ENCODE data around the gene CHRM2.
"Not testable (repeated sequence)": the region's sequence is repeated elsewhere in the genome, so short reads cannot be mapped to it uniquely, and the experiment has no call there.

CHRM2 gene

GRCh38 chr7:136868496-136869000 is at the start of gene CHRM2:
Gene CHRM2 (plus strand): TSS chr7:136868652. CDS start chr7:137014866, 146,214 bp downstream.
- no peaks in the 10 kb centered on the region for H3K27me3 ChIP-seq (ENCODE audit: control insufficient read depth in 1 of 2, insufficient read depth in 2 of 2, low read length in 2 of 2)
- H3K9me3 ChIP-seq (ENCODE audit: control insufficient read depth in 2 of 2, low read length in 2 of 2), result no peaks in the 10 kb centered on the region
- H3K9ac ChIP-seq (ENCODE audit: low read length in 2 of 2), result peak within 1 kb of the TSS; percentile 78 to 84
- H3K4me3 ChIP-seq (ENCODE audit: low read length in 2 of 2), result peak within 1 kb of the TSS; percentile 87 to 94
- peak within 1 kb of the TSS; percentile 79 for H3K27ac ChIP-seq (ENCODE audit: low read length)
- H3K4me1 ChIP-seq (ENCODE audit: control insufficient read depth, insufficient read depth, low read length), result peaks cover 20% of the 10 kb centered on the region
- no peaks in the 10 kb centered on the region for H3K36me3 ChIP-seq (ENCODE audit: control insufficient read depth in 2 of 2, insufficient read depth in 2 of 2, low read length in 2 of 2)

DNA sequence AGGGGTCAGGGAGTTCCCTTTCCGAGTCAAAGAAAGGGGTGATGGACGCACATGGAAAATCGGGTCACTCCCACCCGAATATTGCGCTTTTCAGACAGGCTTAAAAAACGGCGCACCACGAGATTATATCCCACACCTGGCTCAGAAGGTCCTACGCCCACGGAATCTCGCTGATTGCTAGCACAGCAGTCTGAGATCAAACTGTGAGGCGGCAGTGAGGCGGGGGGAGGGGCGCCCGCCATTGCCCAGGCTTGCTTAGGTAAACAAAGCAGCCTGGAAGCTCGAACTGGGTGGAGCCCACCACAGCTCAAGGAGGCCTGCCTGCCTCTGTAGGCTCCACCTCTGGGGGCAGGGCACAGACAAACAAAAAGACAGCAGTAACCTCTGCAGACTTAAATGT is 37.1 kb upstream of the CHRM2 start:
- not testable (repeated sequence) for H3K4me1 ChIP-seq (ENCODE audit: control insufficient read depth, insufficient read depth, low read length); H3K36me3 ChIP-seq (ENCODE audit: control insufficient read depth in 2 of 2, insufficient read depth in 2 of 2, low read length in 2 of 2); H3K9ac ChIP-seq (ENCODE audit: low read length in 2 of 2); H3K27me3 ChIP-seq (ENCODE audit: control insufficient read depth in 1 of 2, insufficient read depth in 2 of 2, low read length in 2 of 2); H3K9me3 ChIP-seq (ENCODE audit: control insufficient read depth in 2 of 2, low read length in 2 of 2); H3K4me3 ChIP-seq (ENCODE audit: low read length in 2 of 2); H3K27ac ChIP-seq (ENCODE audit: low read length)

- no peak overlapping the region for H3K27ac ChIP-seq (ENCODE audit: low read length)
- no peaks in the 10 kb centered on the region for H3K36me3 ChIP-seq (ENCODE audit: control insufficient read depth in 2 of 2, insufficient read depth in 2 of 2, low read length in 2 of 2)
- no peak overlapping the region for H3K9ac ChIP-seq (ENCODE audit: low read length in 2 of 2)
- no peaks in the 10 kb centered on the region for H3K27me3 ChIP-seq (ENCODE audit: control insufficient read depth in 1 of 2, insufficient read depth in 2 of 2, low read length in 2 of 2)
- H3K9me3 ChIP-seq (ENCODE audit: control insufficient read depth in 2 of 2, low read length in 2 of 2), result no peaks in the 10 kb centered on the region
- no peak overlapping the region for H3K4me3 ChIP-seq (ENCODE audit: low read length in 2 of 2)
- H3K4me1 ChIP-seq (ENCODE audit: control insufficient read depth, insufficient read depth, low read length), result no peaks in the 10 kb centered on the region
Measured at GRCh38 chr7:136845899-136846465, 22.5 kb upstream of the CHRM2 start.

DNA sequence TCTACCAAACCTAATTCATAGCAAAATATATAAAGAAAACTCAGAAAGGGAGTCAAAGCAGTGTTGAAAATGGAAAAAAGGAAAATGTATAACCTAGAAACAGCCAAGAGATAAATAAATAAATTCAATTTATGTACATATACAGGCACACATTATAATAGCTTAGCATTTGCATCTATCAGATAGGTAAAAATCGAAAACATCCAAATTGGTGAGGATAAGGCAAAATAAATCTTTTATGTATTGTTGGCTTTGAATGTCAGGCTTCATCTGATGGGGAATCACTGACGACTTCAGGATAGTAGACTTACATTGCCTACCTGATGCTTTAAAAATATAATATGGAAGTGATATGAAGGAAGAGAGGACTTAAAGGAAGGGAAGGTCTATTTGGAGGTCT is 20.6 kb upstream of the CHRM2 start:
- H3K27me3 ChIP-seq (ENCODE audit: control insufficient read depth in 1 of 2, insufficient read depth in 2 of 2, low read length in 2 of 2), result no peaks in the 10 kb centered on the region
- no peaks in the 10 kb centered on the region for H3K36me3 ChIP-seq (ENCODE audit: control insufficient read depth in 2 of 2, insufficient read depth in 2 of 2, low read length in 2 of 2)
- H3K4me1 ChIP-seq (ENCODE audit: control insufficient read depth, insufficient read depth, low read length), result no peaks in the 10 kb centered on the region
- H3K9me3 ChIP-seq (ENCODE audit: control insufficient read depth in 2 of 2, low read length in 2 of 2), result no peaks in the 10 kb centered on the region
- H3K4me3 ChIP-seq (ENCODE audit: low read length in 2 of 2), result no peak overlapping the region
- H3K27ac ChIP-seq (ENCODE audit: low read length), result no peak overlapping the region
- H3K9ac ChIP-seq (ENCODE audit: low read length in 2 of 2), result no peak overlapping the region

GRCh38 chr7:136853654-136854053 is 14.8 kb upstream of the CHRM2 start:
- Histone ChIP-seq H3K9me3 (ENCODE audit: control insufficient read depth in 2 of 2, low read length in 2 of 2) (no peaks in the 10 kb centered on the region), H3K4me3 (ENCODE audit: low read length in 2 of 2) (no peak overlapping the region), H3K36me3 (ENCODE audit: control insufficient read depth in 2 of 2, insufficient read depth in 2 of 2, low read length in 2 of 2) (no peaks in the 10 kb centered on the region), H3K4me1 (ENCODE audit: control insufficient read depth, insufficient read depth, low read length) (no peaks in the 10 kb centered on the region), H3K9ac (ENCODE audit: low read length in 2 of 2) (no peak overlapping the region), H3K27ac (ENCODE audit: low read length) (no peak overlapping the region), H3K27me3 (ENCODE audit: control insufficient read depth in 1 of 2, insufficient read depth in 2 of 2, low read length in 2 of 2) (no peaks in the 10 kb centered on the region)

- H3K4me1 ChIP-seq (ENCODE audit: control insufficient read depth, insufficient read depth, low read length), result no peaks in the 10 kb centered on the region
- H3K27me3 ChIP-seq (ENCODE audit: control insufficient read depth in 1 of 2, insufficient read depth in 2 of 2, low read length in 2 of 2), result no peaks in the 10 kb centered on the region
- no peak overlapping the region for H3K9ac ChIP-seq (ENCODE audit: low read length in 2 of 2)
- H3K27ac ChIP-seq (ENCODE audit: low read length), result no peak overlapping the region
- H3K4me3 ChIP-seq (ENCODE audit: low read length in 2 of 2), result no peak overlapping the region
- no peaks in the 10 kb centered on the region for H3K36me3 ChIP-seq (ENCODE audit: control insufficient read depth in 2 of 2, insufficient read depth in 2 of 2, low read length in 2 of 2)
- H3K9me3 ChIP-seq (ENCODE audit: control insufficient read depth in 2 of 2, low read length in 2 of 2), result no peaks in the 10 kb centered on the region
Measured at GRCh38 chr7:136857573-136857972, 10.9 kb upstream of the CHRM2 start.

DNA sequence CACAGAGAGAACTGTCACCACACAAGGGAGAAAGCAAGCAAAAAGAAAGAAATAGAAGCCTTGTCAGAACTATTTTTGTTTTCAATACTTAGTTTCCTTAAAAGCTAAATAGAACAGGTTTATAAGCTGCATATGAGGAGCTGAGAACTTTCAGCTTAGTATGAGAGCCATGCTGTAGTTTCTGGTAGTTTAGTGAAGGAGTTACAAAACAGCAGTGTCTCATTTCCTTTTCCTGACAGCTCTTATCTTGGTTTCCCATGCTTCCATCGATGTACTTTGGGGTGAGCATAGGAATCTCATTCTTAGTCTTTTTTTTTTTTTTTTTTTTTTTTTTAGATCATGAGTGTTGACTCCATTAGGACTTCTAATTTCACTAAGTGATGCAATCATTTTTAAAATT is 8.6 kb upstream of the CHRM2 start:
- H3K27me3 ChIP-seq (ENCODE audit: control insufficient read depth in 1 of 2, insufficient read depth in 2 of 2, low read length in 2 of 2), result no peaks in the 10 kb centered on the region
- H3K4me1 ChIP-seq (ENCODE audit: control insufficient read depth, insufficient read depth, low read length), result no peaks in the 10 kb centered on the region
- no peak overlapping the region for H3K4me3 ChIP-seq (ENCODE audit: low read length in 2 of 2)
- H3K9ac ChIP-seq (ENCODE audit: low read length in 2 of 2), result no peak overlapping the region
- no peaks in the 10 kb centered on the region for H3K36me3 ChIP-seq (ENCODE audit: control insufficient read depth in 2 of 2, insufficient read depth in 2 of 2, low read length in 2 of 2)
- no peaks in the 10 kb centered on the region for H3K9me3 ChIP-seq (ENCODE audit: control insufficient read depth in 2 of 2, low read length in 2 of 2)
- H3K27ac ChIP-seq (ENCODE audit: low read length), result no peak overlapping the region

DNA sequence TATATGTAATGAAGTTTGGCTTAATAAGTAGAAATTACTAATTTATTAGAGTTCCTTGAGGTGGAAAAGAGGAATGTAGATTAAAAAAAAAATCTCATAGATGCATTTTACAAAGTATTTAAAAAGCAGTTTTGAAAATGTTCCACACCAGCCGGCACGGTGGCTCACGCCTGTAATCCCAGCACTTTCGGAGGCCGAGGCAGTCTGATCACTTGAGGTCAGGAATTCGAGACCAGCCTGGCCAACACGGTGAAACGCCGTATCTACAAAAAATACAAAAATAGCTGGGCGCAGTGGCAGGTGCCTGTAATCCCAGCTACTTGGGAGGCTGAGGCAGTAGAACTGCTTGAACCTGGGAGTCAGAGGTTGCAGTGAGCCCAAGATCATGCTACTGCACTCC is 3.2 kb upstream of the CHRM2 start:
- Histone ChIP-seq H3K4me3 (ENCODE audit: low read length in 2 of 2) (no peak overlapping the region), H3K9me3 (ENCODE audit: control insufficient read depth in 2 of 2, low read length in 2 of 2) (no peaks in the 10 kb centered on the region), H3K9ac (ENCODE audit: low read length in 2 of 2) (no peak overlapping the region), H3K36me3 (ENCODE audit: control insufficient read depth in 2 of 2, insufficient read depth in 2 of 2, low read length in 2 of 2) (no peaks in the 10 kb centered on the region), H3K4me1 (ENCODE audit: control insufficient read depth, insufficient read depth, low read length) (peaks cover 7% of the 10 kb centered on the region), H3K27ac (ENCODE audit: low read length) (no peak overlapping the region), H3K27me3 (ENCODE audit: control insufficient read depth in 1 of 2, insufficient read depth in 2 of 2, low read length in 2 of 2) (no peaks in the 10 kb centered on the region)

DNA sequence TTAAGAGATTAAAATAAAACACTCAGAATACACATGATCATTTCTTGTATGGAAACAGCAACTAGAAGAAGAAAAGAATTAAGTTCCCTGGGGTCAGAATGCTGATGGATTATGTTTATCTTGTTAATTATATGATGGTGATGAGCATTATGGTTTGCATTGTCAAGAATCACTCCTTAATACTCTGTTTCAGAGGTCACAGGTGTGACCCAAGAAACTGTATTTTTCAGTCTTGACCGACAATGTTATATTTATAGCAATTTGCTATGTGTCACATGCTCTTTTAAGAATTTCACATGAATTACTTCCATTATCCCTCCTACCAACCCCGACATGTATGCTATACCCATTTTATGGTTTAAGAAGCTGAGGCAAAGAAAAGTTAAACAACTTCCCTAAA is 2.7 kb upstream of the CHRM2 start:
- H3K27ac ChIP-seq (ENCODE audit: low read length), result no peak overlapping the region
- no peaks in the 10 kb centered on the region for H3K9me3 ChIP-seq (ENCODE audit: control insufficient read depth in 2 of 2, low read length in 2 of 2)
- no peaks in the 10 kb centered on the region for H3K36me3 ChIP-seq (ENCODE audit: control insufficient read depth in 2 of 2, insufficient read depth in 2 of 2, low read length in 2 of 2)
- H3K4me3 ChIP-seq (ENCODE audit: low read length in 2 of 2), result no peak overlapping the region
- no peak overlapping the region for H3K9ac ChIP-seq (ENCODE audit: low read length in 2 of 2)
- peaks cover 11% of the 10 kb centered on the region for H3K4me1 ChIP-seq (ENCODE audit: control insufficient read depth, insufficient read depth, low read length)
- no peaks in the 10 kb centered on the region for H3K27me3 ChIP-seq (ENCODE audit: control insufficient read depth in 1 of 2, insufficient read depth in 2 of 2, low read length in 2 of 2)

DNA sequence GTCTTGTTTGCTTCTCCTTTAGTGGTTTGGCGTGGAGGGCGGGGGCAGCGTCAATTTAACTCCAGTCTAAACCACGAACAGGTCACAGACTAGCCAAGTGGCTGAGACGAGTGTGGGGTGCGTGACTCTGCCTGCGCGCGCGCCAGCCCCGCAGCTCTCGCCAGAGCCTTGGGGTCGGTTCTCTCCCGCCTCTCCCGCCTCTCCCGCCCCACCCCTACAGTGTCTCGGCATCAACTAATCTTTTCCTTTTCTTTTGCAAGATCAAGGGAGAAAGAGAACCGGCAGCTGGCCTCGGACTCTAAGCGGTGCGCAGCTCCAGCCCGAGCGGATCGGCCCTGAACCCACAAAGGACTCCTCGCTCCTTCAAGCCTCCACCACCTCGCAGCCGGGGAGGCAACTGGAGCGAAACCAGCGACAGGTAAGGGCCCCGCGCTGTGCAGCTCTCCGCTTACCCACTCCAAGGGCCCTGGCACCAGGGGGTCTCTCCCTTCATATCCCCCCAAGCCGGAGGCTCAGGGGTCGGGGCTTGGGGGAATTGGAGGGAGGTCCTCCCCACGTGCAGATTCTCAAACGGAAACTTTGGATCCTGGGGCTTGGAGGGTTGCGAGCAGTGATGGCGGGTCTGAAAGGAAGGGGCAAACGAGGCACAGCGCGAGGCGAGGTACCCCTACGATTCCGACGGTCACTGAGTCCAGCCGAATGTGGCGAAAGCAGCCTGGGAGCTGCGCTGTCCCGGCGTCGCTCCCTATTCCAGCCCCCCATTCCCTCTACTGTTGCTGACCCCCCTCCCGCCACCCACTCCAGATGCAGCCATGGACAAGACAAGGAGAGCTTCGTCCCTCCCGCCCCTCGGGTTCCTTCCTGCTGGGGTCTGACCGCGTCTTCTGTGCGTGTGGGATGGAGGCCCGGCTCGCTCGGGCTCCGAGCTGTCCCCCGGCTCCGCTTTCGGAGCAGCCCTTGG is 829 bp downstream of the CHRM2 start:
- Histone ChIP-seq H3K27me3 (ENCODE audit: control insufficient read depth in 1 of 2, insufficient read depth in 2 of 2, low read length in 2 of 2) (no peaks in the 10 kb centered on the region), H3K27ac (ENCODE audit: low read length) (peak overlapping the region; percentile 79), H3K4me3 (ENCODE audit: low read length in 2 of 2) (peak overlapping the region; percentile 87 to 94), H3K9ac (ENCODE audit: low read length in 2 of 2) (peak overlapping the region; percentile 78 to 84), H3K4me1 (ENCODE audit: control insufficient read depth, insufficient read depth, low read length) (peaks cover 23% of the 10 kb centered on the region), H3K9me3 (ENCODE audit: control insufficient read depth in 2 of 2, low read length in 2 of 2) (no peaks in the 10 kb centered on the region), H3K36me3 (ENCODE audit: control insufficient read depth in 2 of 2, insufficient read depth in 2 of 2, low read length in 2 of 2) (no peaks in the 10 kb centered on the region)

All from stomach smooth muscle (tissue), 2 donors.